Smooth muscle cell (in vitro differentiated cells): ENCODE results near the gene PPM1L. TPM values are rescaled to one million over a fixed set of nuclear protein-coding genes. Genes with fewer than 3 reads are reported as not detected.

Experiments used
- DNase-seq: peaks from one replicate; lab custom pipeline; 2025; ENCODE audit not compliant: unreplicated experiment; lab: John Stamatoyannopoulos, UW
- H2AFZ ChIP-seq: fragments of 200-600 bp; sonication (generic); 2 replicates; pipeline ENCODE4 v1.6.0; 2016; ENCODE audit warnings: antibody characterized with exemption, low read depth, mild to moderate bottlenecking
- H3F3A ChIP-seq: fragments of 200-600 bp; sonication (generic); 2 replicates; pipeline ENCODE4 v1.6.0; 2017; ENCODE audit warnings: antibody characterized with exemption, low read depth
- H3K27ac ChIP-seq: fragments of 200-600 bp; sonication (generic); 2 replicates; pipeline ENCODE4 v1.5.1; 2016; ENCODE audit warnings: low read depth, mild to moderate bottlenecking
- H3K27me3 ChIP-seq: fragments of 200-600 bp; sonication (generic); 2 replicates; pipeline ENCODE4 v1.6.1; 2016; ENCODE audit warnings: low read depth, mild to moderate bottlenecking
- H3K36me3 ChIP-seq: fragments of 200-600 bp; sonication (generic); 2 replicates; pipeline ENCODE4 v1.5.1; 2016; ENCODE audit warnings: low read depth
- H3K4me1 ChIP-seq: fragments of 200-600 bp; sonication (generic); 2 replicates; pipeline ENCODE4 v1.5.1; 2016; ENCODE audit warnings: low read depth
- H3K4me2 ChIP-seq: fragments of 200-600 bp; sonication (generic); 2 replicates; pipeline ENCODE4 v1.6.0; 2016; ENCODE audit warnings: mild to moderate bottlenecking
- H3K4me3 ChIP-seq: fragments of 200-600 bp; sonication (generic); 2 replicates; pipeline ENCODE4 v1.5.1; 2016; ENCODE audit warnings: mild to moderate bottlenecking
- H3K79me2 ChIP-seq: fragments of 200-600 bp; sonication (generic); 2 replicates; pipeline ENCODE4 v1.6.0; 2016; ENCODE audit warnings: low read depth, mild to moderate bottlenecking
- H3K9ac ChIP-seq: fragments of 200-600 bp; sonication (generic); 2 replicates; pipeline ENCODE4 v1.6.0; 2016; ENCODE audit warnings: low read depth
- H3K9me3 ChIP-seq: fragments of 200-600 bp; sonication (generic); replicated peaks from 2 replicates; pipeline ENCODE4 v1.5.1; 2016; ENCODE audit warnings: low read depth
- H4K20me1 ChIP-seq: fragments of 200-600 bp; sonication (generic); 2 replicates; pipeline ENCODE4 v1.6.0; 2016; ENCODE audit warnings: low read depth
- CTCF ChIP-seq: fragments of 200-600 bp; sonication (generic); IDR thresholded peaks from 2 replicates; pipeline ENCODE4 v1.5.1; 2017; ENCODE audit warnings: borderline replicate concordance, mild to moderate bottlenecking, antibody characterized with exemption; ENCODE audit not compliant: insufficient read depth, poor library complexity, severe bottlenecking
- WGBS: methylation state at CpG from one replicate; pipeline ENCODE4 v1.1.7; 2016; ENCODE audit warnings: low lambda C conversion rate; 5-methylcytosine and 5-hydroxymethylcytosine counted together
- polyA plus RNA-seq: library from polyadenylated mRNA; unstranded; fragments of >200 nt; fragmentation: Nextera tagmentation; extraction: Ambion mirVana; gene quantifications from 2 replicates; pipeline ENCODE4 v1.2.1, GENCODE V29; 2016
- total RNA-seq: library from RNA; depleted of rRNA; stranded (reverse); fragments of >200 nt; gene quantifications from 2 replicates; pipeline ENCODE4 v1.2.3, GENCODE V29; 2014

Gene PPM1L
- total and polyA plus RNA-seq, 2 experiments from 2014 or later, result 0.14 to 1.9 TPM

DNA sequence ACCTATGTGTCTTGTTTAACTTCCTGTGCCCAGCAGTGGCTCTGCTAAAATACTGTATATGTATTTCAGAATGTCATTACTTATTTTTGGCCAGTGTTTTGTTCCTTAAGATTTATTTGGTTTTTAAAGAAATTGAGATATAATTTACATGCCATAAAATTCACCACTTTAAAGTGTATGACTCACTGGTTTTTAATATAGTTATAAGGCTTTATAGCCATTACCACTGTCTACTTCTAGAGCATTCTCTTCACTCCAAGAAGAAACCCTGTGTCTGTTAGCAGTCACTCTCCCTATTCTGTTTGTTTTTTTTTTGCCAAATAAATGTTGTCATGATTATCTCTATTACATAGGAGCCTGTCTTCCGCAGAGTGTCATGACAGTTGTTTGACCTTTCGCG, 25.8 kb downstream of the PPM1L start:
- Histone ChIP-seq H3K27ac (no peak overlapping the region), H3F3A (no peaks in the 10 kb centered on the region), H3K79me2 (no peaks in the 10 kb centered on the region), H4K20me1 (no peaks in the 10 kb centered on the region), H3K4me2 (no peak overlapping the region), H3K36me3 (no peaks in the 10 kb centered on the region), H3K27me3 (no peaks in the 10 kb centered on the region), H3K9me3 (no peaks in the 10 kb centered on the region), H3K4me3 (no peak overlapping the region), H3K4me1 (peaks cover 6% of the 10 kb centered on the region), H2AFZ (no peak overlapping the region), H3K9ac (no peak overlapping the region)
- no peak for TF ChIP-seq CTCF
- no peak for DNase-seq
- WGBS, result 96% methylated on average over 3 of the region's 3 CpGs

DNA sequence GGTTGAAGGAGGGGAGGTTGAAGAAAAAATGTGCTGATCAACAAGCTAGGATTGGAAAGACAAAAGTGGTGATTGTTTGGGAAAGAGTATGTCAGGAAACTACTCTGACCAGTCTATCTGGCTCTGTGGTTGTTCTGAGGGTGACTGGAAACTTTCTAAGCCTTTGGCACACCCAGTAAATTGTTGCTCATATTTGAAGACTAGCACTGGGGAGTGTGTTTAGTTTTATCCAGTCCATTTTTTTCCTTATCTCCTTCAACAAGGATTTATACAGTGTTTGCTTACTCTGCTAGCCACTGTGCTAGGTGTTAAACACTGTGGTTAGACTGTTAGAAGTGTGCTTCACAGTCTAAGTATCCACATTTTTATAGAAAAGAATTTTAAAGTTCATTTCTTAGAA, 28.8 kb downstream of the PPM1L start:
- no peak overlapping the region for H3K4me2 ChIP-seq

GRCh38 chr3:160790726-160791125, 34.7 kb downstream of the PPM1L start:
- Histone ChIP-seq H3F3A (no peaks in the 10 kb centered on the region), H3K79me2 (no peaks in the 10 kb centered on the region), H3K4me1 (no peaks in the 10 kb centered on the region), H3K4me3 (no peak overlapping the region), H3K4me2 (no peak overlapping the region), H2AFZ (no peak overlapping the region), H4K20me1 (no peaks in the 10 kb centered on the region), H3K9ac (no peak overlapping the region), H3K36me3 (no peaks in the 10 kb centered on the region), H3K27ac (no peak overlapping the region), H3K9me3 (peaks cover 8% of the 10 kb centered on the region), H3K27me3 (no peaks in the 10 kb centered on the region)
- 55% methylated on average over 2 of the region's 2 CpGs for WGBS
- no peak for TF ChIP-seq CTCF
- DNase-seq, result no peak

More for the DNA sequence above, 28.8 kb downstream of the PPM1L start:
- no peak overlapping the region for H3K9ac ChIP-seq
- no peaks in the 10 kb centered on the region for H3K27me3 ChIP-seq
- DNase-seq, result no peak
- peak overlapping the region; percentile 62 for H3K27ac ChIP-seq
- H3K36me3 ChIP-seq, result no peaks in the 10 kb centered on the region
- no peaks in the 10 kb centered on the region for H3F3A ChIP-seq
- no peaks in the 10 kb centered on the region for H4K20me1 ChIP-seq
- no peak overlapping the region for H2AFZ ChIP-seq
- peaks cover 8% of the 10 kb centered on the region for H3K9me3 ChIP-seq
- H3K4me1 ChIP-seq, result peaks cover 6% of the 10 kb centered on the region
- TF ChIP-seq CTCF, result no peak
- H3K4me3 ChIP-seq, result no peak overlapping the region
- H3K79me2 ChIP-seq, result no peaks in the 10 kb centered on the region

GRCh38 chr3:160792540-160792939, 36.5 kb downstream of the PPM1L start:
- Histone ChIP-seq H3F3A (no peaks in the 10 kb centered on the region), H3K27me3 (no peaks in the 10 kb centered on the region), H3K79me2 (no peaks in the 10 kb centered on the region), H3K36me3 (no peaks in the 10 kb centered on the region), H3K4me2 (no peak overlapping the region), H3K9ac (no peak overlapping the region), H3K4me3 (no peak overlapping the region), H3K9me3 (peaks cover 4% of the 10 kb centered on the region), H3K4me1 (no peaks in the 10 kb centered on the region), H2AFZ (no peak overlapping the region), H4K20me1 (no peaks in the 10 kb centered on the region), H3K27ac (no peak overlapping the region)
- TF ChIP-seq CTCF, result no peak
- no peak for DNase-seq
- 68% methylated on average over 2 of the region's 2 CpGs for WGBS
